ENCODE measurements around the gene ARRB1. TPM values are rescaled to one million over a fixed set of nuclear protein-coding genes. Genes with fewer than 3 reads are reported as not detected.

The ARRB1 gene
- total and polyA plus RNA-seq, 2 of the 13 experiments (the other 11 are each of a cell fraction or from before 2014, with no cell fraction given) = 22.5 to 35.7 TPM

GRCh38 chr11:75214411-75214821 lies 137.0 kb downstream of the ARRB1 start (continued):
- TF ChIP-seq NAIF1 (CRISPR knock-in tag; IDR thresholded peaks at IDR 0.05; ENCODE audit: borderline replicate concordance) (no peak; the same call in 1 of the 2 replicates), NFE2L1 (CRISPR knock-in tag; IDR thresholded peaks at IDR 0.05; ENCODE audit: borderline replicate concordance) (no peak), ZNF235 (CRISPR knock-in tag; IDR thresholded peaks at IDR 0.05; ENCODE audit: borderline replicate concordance) (0 out of 2 replicates have a peak, but pooled peaks have one; percentile 80), SALL1 (CRISPR knock-in tag; IDR thresholded peaks at IDR 0.05) (peak; percentile 96), RAD21 (CRISPR knock-in tag; IDR thresholded peaks at IDR 0.05) (peak; percentile 51), TAF1 (CRISPR knock-in tag; IDR thresholded peaks at IDR 0.05) (0 out of 2 replicates have a peak, but pooled peaks have one; percentile 18), SNRNP70 (IDR thresholded peaks at IDR 0.05; ENCODE audit: low read depth, low read length) (no peak), SP140L (CRISPR knock-in tag; IDR thresholded peaks at IDR 0.05; ENCODE audit: borderline replicate concordance) (peak; percentile 98; the same call in 1 of the 2 replicates), SKIL (CRISPR knock-in tag; IDR thresholded peaks at IDR 0.05; ENCODE audit: borderline replicate concordance) (no peak), RXRA (CRISPR knock-in tag; IDR thresholded peaks at IDR 0.05) (no peak)
- TF ChIP-seq, protein P1, sequence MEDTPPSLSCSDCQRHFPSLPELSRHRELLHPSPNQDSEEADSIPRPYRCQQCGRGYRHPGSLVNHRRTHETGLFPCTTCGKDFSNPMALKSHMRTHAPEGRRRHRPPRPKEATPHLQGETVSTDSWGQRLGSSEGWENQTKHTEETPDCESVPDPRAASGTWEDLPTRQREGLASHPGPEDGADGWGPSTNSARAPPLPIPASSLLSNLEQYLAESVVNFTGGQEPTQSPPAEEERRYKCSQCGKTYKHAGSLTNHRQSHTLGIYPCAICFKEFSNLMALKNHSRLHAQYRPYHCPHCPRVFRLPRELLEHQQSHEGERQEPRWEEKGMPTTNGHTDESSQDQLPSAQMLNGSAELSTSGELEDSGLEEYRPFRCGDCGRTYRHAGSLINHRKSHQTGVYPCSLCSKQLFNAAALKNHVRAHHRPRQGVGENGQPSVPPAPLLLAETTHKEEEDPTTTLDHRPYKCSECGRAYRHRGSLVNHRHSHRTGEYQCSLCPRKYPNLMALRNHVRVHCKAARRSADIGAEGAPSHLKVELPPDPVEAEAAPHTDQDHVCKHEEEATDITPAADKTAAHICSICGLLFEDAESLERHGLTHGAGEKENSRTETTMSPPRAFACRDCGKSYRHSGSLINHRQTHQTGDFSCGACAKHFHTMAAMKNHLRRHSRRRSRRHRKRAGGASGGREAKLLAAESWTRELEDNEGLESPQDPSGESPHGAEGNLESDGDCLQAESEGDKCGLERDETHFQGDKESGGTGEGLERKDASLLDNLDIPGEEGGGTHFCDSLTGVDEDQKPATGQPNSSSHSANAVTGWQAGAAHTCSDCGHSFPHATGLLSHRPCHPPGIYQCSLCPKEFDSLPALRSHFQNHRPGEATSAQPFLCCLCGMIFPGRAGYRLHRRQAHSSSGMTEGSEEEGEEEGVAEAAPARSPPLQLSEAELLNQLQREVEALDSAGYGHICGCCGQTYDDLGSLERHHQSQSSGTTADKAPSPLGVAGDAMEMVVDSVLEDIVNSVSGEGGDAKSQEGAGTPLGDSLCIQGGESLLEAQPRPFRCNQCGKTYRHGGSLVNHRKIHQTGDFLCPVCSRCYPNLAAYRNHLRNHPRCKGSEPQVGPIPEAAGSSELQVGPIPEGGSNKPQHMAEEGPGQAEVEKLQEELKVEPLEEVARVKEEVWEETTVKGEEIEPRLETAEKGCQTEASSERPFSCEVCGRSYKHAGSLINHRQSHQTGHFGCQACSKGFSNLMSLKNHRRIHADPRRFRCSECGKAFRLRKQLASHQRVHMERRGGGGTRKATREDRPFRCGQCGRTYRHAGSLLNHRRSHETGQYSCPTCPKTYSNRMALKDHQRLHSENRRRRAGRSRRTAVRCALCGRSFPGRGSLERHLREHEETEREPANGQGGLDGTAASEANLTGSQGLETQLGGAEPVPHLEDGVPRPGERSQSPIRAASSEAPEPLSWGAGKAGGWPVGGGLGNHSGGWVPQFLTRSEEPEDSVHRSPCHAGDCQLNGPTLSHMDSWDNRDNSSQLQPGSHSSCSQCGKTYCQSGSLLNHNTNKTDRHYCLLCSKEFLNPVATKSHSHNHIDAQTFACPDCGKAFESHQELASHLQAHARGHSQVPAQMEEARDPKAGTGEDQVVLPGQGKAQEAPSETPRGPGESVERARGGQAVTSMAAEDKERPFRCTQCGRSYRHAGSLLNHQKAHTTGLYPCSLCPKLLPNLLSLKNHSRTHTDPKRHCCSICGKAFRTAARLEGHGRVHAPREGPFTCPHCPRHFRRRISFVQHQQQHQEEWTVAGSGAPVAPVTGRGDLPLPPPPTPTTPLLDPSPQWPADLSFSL (CRISPR knock-in tag; IDR thresholded peaks at IDR 0.05) = no peak
- TF ChIP-seq, protein P2, sequence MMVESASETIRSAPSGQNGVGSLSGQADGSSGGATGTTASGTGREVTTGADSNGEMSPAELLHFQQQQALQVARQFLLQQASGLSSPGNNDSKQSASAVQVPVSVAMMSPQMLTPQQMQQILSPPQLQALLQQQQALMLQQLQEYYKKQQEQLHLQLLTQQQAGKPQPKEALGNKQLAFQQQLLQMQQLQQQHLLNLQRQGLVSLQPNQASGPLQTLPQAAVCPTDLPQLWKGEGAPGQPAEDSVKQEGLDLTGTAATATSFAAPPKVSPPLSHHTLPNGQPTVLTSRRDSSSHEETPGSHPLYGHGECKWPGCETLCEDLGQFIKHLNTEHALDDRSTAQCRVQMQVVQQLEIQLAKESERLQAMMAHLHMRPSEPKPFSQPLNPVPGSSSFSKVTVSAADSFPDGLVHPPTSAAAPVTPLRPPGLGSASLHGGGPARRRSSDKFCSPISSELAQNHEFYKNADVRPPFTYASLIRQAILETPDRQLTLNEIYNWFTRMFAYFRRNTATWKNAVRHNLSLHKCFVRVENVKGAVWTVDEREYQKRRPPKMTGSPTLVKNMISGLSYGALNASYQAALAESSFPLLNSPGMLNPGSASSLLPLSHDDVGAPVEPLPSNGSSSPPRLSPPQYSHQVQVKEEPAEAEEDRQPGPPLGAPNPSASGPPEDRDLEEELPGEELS (CRISPR knock-in tag; IDR thresholded peaks at IDR 0.05) = peak; percentile 75
- TF ChIP-seq, protein P3, sequence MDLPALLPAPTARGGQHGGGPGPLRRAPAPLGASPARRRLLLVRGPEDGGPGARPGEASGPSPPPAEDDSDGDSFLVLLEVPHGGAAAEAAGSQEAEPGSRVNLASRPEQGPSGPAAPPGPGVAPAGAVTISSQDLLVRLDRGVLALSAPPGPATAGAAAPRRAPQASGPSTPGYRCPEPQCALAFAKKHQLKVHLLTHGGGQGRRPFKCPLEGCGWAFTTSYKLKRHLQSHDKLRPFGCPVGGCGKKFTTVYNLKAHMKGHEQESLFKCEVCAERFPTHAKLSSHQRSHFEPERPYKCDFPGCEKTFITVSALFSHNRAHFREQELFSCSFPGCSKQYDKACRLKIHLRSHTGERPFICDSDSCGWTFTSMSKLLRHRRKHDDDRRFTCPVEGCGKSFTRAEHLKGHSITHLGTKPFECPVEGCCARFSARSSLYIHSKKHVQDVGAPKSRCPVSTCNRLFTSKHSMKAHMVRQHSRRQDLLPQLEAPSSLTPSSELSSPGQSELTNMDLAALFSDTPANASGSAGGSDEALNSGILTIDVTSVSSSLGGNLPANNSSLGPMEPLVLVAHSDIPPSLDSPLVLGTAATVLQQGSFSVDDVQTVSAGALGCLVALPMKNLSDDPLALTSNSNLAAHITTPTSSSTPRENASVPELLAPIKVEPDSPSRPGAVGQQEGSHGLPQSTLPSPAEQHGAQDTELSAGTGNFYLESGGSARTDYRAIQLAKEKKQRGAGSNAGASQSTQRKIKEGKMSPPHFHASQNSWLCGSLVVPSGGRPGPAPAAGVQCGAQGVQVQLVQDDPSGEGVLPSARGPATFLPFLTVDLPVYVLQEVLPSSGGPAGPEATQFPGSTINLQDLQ (CRISPR knock-in tag; IDR thresholded peaks at IDR 0.05) = 0 out of 2 replicates have a peak, but pooled peaks have one; percentile 34
